Medulla oblongata (tissue), 1 donor: Measurements from ENCODE around the gene CHST15.
"Not testable (repeated sequence)": the region's sequence is repeated elsewhere in the genome, so short reads cannot be mapped to it uniquely, and the experiment has no call there.

Source experiments
- DNase-seq: peaks from one replicate; pipeline ENCODE4 v3.0.0-alpha.2; 2015; ENCODE audit errors: extremely low spot score

CHST15 gene

DNA sequence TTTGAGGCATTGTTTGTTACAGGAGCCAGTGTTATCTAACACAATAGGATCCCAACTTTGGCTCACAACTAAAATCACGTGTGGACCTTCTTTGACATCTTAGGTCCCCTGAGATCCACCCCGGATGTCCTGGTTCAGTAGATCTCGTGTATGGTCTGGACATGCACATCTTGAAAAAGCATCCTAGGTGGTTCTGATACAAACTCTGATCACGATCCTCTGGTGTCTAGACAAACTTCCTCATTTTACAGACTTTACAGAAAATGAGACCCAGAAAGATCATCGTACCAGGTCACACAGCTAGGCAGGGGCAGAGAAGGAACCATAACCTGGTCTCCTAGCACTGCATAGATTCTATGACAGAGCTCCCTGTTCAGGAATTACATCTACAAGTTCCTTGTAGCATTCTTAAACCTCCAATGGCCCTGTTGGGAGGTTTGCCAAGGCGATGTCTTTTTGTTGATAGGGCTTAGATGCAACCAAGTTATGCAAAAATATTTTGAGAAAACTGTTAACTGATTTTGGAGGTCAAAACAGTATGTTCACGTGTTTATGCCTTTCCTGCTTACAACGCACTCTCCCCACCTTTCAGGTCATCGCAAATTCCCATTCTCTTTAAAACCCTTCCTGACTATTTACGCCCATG lies 30.8 kb upstream of the CHST15 start:
- peak; percentile 29 for DNase-seq

DNA sequence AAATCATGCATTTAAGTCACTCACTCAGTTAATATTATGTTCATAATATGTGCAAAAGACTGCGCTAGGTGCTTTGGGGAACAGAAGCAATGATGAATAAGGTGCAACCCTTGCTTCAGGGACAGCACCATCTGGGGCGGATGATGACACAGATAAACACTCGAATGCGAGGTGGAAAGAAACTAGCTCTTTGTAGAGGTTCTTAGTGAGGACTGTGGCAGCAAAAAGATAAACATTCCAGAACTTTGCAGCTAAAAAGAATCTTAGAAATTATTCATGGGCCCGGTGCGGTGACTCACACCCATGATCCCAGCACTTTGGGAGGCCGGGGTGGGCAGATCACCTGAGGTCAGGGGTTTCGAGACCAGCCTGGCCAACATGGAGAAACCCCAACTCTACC lies 29.8 kb upstream of the CHST15 start:
- no peak for DNase-seq

DNA sequence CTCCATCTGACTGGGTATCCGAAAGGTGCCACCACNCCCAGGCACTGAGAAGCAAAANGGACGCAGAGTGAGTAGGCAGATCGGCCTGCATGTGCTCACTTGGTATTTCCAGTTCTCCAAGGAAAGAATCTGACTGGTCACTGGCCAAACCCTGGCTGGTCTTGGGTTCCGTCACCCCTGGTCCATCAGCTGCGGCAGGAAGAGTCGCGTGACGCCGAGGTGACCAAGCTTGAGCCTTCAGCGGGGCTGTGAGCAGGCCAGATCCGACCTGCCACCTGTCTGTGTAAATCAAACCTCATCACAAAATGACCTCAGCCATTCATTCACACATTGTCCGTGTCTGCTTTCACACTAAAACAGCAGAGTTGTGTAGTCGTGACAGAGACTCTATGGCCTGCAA lies 28.8 kb upstream of the CHST15 start:
- DNase-seq: no peak

DNA sequence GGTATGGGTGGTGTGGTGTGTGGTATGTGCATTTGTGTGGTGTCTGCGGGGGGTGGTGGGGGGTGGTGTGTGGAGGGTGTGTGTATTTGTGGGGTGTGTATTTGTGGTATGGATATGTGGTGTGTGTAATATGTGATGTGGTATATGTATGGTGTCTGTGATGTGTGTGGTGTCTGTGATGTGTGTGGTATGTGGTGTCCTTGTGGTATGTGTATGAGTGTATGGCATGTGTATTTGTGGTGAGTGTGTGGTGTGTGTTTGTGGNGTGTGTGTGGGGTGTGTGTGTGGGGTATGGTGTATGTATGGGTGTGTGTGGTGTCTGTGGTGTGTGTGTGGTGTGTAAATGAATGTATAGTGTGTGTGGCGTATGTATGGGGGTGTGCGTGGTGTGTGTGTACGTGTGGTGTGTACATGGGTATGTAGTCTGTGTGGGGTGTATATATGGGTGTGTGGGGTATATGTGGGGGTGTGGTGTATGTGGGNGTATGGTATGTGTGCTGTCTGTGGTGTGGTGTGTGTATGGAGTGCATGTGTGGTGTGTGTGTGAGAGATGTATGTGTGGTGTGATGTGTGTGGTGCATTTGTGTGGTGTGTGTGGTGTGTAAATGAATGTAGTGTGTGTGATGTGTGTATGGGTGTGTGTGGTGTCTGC lies 27.1 kb upstream of the CHST15 start:
- DNase-seq: no peak

DNA sequence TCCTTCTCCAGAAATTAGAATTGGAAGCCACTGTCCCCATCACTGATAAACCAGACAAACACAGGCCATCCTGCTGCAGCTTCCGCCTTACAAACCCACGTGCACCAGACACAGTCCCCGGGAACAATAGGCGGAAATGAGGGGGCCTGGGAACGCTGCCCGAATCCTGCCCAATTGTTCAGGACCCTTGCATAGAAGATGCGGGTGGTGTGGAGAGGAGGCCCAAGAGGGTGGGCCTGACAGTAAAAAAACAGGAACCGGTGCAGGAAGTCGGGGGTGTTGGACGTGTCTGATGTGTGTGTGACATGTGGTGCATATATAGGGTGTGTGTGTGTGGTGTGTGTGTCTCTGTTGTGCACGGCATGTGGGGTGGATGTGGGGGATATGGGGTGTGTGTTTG lies 26.5 kb upstream of the CHST15 start:
- peak; percentile 22 for DNase-seq

DNA sequence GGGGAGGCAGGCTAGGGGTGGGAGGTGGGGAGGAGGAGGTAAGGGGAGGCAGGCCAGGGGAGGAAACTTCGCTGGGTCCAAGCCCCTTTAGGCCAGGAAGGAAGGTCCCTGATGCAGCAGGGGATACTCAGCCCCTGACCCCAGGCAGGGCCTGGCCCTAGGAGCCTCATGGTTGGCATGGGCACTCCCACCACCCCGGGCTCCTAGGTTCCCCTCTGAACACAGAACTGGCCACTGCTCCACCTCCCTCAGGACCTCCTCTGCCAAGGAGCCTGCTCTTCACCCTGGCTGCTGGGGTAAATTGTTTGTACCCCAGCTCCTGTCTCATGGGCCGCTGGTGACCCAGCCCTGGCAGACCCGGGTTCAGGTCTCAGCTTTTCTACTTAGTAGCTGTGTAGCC lies 25.8 kb upstream of the CHST15 start:
- no peak for DNase-seq

DNA sequence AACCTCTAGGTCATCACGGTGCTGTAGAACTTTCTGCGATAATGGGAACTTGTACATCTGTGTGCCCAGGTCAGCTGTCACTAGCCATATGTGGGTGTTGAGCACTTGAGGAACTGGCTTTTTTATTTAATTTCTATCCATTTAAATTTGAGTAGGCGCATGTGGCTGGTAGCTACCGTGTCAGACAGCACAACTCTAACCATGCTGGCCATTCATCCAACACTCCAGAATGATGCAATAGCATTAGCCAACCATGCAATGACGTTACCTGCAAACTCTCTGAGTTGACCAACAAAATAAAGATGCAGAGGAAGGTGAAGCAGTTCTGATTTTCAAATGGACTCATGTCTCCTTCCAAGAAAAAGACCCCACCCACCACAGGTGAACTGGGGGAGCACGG lies 24.4 kb upstream of the CHST15 start:
- DNase-seq: no peak

DNA sequence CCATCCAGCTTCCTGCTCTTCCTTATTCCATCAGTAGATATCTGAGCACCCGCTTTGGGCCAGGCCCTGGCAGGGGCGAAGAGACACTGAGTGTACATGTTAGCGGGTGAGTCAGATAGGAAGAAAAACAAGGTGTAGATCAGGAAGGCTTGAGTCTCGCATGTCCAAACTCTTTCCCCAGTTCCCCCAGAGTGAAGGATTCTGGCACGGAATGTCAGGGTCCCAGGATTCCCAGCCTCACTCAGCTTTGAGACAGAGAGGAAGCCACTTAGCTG lies 24.1 kb upstream of the CHST15 start:
- DNase-seq: no peak

DNA sequence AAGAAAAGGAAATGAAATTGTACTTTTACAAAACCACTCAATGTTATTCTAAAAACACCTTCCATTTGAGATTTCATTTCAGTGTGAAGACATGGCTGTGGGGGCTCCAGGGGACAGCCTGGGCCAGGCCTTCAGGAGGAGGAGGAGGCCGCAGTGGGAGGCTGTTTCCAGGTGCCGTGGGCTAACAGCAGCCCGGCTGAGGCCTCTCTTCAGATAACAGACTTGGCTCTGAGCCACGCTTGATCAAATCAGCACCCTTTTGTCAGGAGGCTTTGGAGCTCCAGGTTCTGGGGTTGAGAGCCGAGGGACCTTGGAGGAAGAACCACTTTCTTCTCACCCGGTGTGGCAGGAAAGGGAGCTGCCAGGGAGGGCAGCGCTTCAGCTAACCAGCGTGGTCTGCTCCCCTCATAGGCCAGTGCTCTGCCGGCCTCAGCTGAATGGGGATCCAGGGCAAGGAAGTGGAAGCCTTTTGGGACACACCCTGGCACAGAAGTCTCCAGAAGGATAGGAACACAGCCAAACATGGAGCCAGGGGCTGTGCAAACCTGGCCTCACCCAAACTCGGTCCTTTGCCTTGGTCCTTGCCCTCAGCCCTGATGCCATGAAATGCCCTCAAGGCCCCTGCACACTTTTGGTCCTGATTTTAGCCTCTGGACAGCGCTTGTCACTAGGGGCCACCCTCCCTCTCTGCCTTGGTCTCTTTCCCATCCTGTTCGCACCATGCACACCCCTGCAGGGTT lies 23.5 kb upstream of the CHST15 start:
- DNase-seq: no peak

DNA sequence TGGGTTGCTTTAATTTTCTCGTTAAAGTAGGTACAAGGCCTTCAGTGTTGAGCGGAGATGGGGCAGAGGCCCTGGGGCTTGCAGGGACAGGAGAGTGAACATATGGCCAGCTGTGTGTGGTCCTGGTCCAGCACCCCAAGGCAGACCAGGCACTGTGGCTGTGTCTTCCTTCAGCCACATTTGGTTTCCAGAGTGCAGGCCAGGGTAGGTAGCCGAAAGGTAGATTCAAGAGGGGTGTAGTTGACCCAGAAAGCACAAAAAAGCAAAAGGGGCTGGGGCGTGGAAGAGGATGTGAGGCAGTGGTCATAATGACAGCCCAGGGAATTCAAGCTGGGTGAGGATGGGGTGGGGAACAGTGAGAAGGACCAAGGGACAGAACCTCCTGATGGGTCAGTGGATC lies 21.3 kb upstream of the CHST15 start:
- DNase-seq: no peak

DNA sequence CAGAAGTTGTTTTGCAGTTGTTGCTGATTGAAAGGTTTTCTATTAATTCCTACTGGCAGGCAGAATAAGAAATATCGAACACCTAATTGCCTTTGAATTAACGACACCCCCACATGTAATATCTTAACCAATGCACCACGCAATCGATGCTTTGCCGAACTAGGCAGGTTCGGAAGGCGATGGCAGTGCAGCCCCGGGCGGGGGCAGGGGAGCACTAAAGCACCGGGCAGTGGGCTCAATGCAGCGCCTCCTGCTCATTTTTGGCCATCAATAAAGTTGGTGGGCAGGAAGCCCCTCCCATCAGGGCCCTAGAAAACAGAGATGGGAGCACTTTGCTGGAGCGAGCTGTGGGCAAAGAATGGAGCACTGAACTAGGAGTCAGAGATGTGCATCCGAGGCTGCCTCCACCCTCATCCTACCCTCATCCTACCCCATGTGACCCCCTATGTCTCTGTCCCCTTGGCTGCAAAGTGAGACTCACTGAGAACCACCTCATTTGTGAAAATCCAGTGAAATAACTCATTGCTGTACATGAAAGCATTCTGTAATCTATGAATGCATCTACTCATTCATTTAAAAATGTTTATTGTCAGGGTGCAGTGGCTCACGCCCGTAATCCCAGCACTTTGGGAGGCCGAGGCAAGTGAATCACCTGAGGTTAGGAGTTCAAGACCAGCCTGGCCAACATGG lies 19.6 kb upstream of the CHST15 start:
- DNase-seq: no peak

DNA sequence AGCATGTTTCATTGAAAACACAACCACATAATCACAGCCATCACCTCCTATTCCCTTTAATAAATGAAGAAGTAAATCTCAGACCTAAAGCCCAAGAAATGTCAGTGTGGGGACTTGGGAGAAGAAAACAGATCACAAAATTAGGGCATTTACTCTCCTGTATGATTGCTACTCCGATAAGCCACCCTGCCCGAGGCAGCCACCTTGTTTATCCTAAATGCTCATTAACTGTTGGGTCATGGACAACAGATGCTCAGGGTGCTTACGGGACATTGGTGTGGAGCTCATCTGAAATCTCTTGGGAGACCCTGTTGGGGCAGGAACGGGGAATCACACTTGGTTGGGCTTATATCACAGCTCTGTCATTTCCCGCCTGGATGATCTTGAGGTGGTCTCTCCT lies 17.5 kb upstream of the CHST15 start:
- no peak for DNase-seq

DNA sequence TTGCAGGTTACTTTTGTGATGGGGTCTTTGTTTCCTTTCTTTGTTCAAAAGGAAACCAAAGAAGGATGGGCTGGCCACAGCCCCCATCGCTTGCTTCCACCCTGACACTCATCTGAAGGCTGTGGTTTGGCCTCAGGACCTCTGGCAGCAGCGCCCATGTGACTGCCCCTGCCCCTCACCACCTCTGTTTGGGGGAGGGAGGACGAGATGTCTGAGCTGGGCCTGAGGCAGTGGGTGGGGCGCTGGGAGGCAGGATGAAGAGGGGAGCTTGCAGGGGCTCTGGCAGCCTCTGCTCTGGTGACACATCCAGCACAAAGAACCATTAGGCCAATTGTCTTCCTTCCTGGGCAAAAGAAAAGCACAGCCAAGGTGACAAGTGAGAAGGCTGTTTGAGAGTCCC lies 15.9 kb upstream of the CHST15 start:
- DNase-seq: no peak

DNA sequence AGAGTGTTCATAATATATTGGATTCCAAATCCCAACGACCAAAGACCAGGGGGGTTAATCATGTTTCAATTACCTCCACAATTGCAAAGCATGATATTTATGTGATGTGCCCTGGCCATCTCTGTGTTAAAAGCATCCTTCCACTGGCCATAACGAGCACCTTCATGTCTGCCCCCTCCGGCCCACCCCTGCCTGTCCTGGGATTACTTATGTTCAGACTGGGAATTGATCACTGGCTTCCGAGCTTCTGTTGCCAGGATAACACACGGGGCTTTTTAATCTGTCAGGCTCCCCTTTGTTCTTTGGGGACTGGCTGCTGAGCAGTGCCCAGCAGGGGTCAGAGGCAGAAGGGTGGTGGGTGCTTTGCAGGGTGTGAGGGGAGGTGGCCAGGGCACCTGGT lies 13.7 kb upstream of the CHST15 start:
- no peak for DNase-seq

DNA sequence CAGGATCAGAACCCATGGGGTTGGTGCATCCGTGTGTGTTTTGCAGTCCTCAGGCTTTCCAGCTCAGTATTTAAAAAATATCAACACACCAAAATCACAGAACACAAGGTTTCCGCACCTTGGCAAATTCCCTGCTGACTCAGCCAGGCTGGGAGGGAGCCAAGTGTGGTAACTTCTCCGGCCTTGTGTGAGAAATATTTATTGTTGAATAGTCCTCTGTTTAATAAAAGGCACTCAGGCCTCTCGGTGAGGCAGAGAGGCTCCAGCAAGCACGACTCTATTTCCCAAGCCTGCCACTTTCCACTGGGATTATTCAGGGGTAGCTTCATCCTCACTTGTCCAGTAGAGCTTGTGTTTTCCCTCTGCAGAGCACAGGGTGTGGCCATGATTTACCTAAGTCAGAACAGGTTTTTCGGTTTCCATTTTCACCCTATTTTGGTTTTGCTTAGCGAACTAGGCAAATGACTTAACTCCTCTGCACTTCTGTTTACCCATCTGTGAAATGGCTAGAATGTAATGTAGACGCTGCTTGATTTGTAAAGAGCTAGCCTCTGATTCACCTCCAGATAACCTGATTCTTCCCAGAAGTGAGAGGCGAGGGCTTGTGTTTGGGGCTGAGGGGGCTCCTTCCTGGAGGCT lies 13.0 kb upstream of the CHST15 start:
- peak; percentile 21 for DNase-seq

DNA sequence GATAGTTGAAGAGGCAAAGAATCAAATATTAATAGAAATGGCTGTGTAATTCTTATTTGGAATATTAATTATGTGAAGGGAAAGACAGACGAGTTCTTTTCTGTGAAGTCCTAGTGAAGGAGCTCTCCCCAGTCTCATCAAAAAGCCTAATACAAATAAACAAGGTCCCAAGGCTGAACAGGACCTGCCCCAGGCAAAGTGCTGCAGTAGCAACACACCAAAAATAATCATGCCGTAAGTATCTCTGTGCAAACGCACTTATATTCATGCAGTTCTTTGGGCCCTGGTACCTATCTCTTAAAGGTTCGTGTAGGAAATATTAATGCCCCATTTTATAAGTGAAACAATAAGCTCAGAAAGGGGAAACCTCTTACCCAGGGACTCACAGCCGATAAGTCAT lies 12.2 kb upstream of the CHST15 start:
- DNase-seq: peak; percentile 15

DNA sequence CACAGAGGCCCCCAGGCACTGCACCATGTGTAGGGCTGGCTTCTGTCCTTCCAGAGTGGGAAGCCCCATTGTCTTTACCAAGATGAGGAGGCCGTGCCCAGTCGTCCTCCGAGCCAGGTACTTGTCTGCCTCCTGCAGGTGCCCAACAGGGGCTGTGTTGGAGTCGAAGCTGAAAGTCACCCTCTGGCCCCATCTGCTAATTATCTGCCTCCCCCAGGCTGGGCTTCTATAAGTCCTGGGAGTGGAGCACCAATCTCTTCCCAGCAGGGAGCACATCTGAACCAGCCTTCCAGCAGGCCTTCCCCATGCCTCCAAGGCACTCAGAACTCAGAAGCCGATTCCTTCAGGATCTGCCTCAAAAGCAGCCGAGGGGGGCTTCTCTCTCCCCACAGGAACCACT lies 11.6 kb upstream of the CHST15 start:
- no peak for DNase-seq

DNA sequence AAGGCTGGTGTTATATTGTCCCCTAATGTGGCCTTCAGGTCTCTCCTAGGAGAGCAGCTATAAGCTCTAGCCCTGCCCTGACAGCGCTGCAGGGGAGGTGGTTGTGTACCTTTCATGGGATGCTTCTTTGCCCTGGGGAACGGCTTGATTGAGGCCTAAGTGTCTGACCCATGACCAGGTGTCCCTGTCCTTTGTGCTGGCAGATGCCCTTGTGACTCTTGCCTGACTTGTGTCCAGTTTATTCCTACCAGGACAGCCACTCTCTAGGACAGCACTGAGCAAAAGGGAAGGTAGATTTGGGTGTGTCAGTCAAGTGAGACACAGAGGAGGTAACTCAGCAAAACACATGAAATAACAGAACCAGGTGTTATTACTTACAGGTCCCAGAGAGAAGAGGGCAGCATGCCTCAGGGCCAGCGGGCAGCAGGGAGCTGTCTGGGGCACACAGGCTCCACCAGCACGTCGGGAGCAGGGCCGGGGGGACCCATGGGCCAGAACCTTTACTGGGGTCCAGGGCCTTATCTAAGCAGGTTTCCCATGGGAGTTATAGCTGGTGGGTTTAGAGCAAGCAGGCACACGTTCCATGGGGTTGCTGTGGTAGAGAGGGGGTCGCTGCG lies 10.7 kb upstream of the CHST15 start:
- no peak for DNase-seq

DNA sequence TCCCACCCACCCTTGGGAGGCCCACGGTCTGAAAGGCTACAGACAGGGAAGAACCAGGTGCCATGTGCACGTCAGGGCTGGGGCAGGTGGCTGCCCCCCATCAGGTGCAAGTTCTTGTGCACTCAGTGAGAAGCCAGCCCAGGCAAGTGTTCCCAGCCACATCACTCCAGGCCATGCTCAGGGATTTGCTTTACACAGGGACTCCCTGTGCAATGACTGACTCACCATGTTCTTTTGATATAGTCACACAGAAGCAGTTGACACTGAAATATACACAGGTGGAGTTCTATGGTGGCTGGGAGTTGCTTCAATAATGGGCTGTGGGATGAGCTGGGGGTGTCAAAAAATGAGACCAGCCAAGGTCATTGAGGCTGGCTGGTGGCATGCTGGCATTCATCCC lies 8.0 kb upstream of the CHST15 start:
- DNase-seq: no peak

DNA sequence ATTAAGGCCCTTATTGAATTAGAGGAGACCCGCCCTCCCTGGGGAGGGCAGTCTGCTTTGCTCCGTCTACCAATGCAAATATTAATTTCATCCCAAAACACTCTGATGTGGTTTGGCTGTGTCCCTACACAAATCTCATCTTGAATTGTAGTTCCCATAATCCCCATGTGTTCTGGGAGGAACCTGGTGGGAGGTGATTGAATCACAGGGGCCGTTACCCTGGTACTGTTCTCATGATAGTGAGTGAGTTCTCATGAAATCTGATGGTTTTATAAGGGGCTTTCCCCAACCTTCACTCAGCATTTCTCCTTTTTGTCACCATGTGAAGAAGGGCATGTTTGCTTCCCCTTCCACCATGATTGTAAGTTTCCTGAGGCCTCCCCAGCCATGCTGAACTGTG lies 7.3 kb upstream of the CHST15 start:
- not testable (repeated sequence) for DNase-seq

DNA sequence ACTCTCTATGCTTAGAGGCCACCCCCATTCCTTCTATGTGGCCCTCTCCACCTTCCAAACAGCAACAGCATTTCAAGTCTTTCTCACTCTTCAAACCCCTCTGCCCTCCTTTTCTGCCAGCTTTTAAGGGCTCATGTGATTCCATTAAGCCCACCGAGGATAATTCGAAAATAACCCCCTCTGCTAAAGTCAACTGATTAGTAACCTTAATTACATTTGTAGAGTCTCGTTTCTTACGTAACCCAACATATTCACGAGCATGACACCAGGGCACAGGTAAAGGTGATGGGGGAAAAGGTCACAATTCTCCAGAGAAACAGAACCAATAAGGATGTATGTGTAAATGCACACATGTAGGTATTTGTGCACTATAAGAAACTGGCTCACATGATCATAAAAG lies 6.7 kb upstream of the CHST15 start:
- DNase-seq: no peak

DNA sequence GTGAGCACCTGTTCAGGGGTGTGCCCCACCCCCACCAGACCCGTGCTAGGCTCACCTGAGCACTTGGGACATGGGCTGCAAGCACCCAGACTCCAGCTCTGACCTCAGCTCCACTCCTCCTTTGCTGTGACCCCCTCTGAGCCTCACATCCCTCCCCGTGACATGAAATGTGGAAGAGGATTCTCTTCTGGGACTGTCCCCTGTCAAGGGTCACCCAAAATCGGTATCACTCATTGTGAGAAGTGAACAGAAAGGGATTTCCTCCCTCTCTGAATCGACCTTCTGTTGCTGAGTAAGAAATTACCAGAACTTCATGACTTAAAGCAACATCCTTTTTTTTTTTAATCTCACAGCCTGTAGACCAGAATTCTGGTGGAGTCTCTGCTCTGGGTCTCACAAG lies 6.2 kb upstream of the CHST15 start:
- DNase-seq: no peak
